ENCODE data around the gene GMDS.

DNA sequence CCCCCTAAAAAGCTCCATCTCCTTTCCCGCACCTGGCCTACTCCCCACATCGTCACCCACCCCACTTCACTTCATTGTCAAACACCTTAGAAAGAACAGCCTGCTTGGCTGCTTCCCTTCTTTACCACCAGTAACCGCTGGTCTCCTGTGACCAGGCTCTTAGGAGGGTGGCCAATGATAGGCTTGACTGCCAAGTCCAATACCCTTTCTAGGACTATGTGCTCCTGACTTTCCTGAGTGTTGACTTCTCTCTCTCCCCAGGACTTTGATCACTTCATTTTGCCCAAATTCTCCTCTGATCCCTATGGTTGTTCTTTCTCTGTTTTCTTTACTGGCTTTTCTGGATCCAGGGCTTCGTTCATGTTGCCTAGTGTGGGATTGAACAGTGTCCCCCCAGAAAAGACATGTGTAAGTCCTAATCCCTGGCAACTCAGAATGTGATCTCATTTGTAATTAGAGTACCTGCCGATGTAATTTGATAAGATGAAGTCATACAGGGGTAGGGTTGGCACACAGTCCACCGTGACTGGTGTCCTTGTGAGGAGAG, 254.0 kb downstream of the GMDS start:
- TF ChIP-seq, protein P1, sequence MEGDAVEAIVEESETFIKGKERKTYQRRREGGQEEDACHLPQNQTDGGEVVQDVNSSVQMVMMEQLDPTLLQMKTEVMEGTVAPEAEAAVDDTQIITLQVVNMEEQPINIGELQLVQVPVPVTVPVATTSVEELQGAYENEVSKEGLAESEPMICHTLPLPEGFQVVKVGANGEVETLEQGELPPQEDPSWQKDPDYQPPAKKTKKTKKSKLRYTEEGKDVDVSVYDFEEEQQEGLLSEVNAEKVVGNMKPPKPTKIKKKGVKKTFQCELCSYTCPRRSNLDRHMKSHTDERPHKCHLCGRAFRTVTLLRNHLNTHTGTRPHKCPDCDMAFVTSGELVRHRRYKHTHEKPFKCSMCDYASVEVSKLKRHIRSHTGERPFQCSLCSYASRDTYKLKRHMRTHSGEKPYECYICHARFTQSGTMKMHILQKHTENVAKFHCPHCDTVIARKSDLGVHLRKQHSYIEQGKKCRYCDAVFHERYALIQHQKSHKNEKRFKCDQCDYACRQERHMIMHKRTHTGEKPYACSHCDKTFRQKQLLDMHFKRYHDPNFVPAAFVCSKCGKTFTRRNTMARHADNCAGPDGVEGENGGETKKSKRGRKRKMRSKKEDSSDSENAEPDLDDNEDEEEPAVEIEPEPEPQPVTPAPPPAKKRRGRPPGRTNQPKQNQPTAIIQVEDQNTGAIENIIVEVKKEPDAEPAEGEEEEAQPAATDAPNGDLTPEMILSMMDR (IDR thresholded peaks at IDR 0.05) = no peak
- TF ChIP-seq POLR2A (IDR thresholded peaks at IDR 0.05) = no peak
